Thyroid gland (tissue), 4 donors: ENCODE results near the gene INPP5F. TPM values are rescaled to one million over a fixed set of nuclear protein-coding genes. Genes with fewer than 3 reads are reported as not detected.

Experiments used
- DNase-seq, 2 donors: peaks; one replicate each; pipeline ENCODE4 v3.0.0-alpha.2; 2019
- H3K27ac ChIP-seq, 3 donors: fragments of 200-600 bp; sonication (generic); 1 replicate in 2 of 3; 2 replicates in 1 of 3; pipeline ENCODE4 v1.5.1; 2016 to 2019; ENCODE audit warnings: mild to moderate bottlenecking in 1 of 3, moderate library complexity in 1 of 3
- H3K27me3 ChIP-seq: fragments of 200-600 bp; sonication (generic); one replicate; pipeline ENCODE4 v1.5.1; 2019
- H3K36me3 ChIP-seq, 2 donors: fragments of 200-600 bp; sonication (generic); one replicate each; pipeline ENCODE4 v1.5.1; 2016 to 2019
- H3K4me1 ChIP-seq, 2 donors: fragments of 200-600 bp; sonication (generic); one replicate each; pipeline ENCODE4 v1.5.1; 2017 to 2019
- H3K4me3 ChIP-seq, 3 donors: fragments of 200-600 bp; sonication (generic); replicated peaks in 1 of 3; 1 replicate in 2 of 3; 2 replicates in 1 of 3; pipeline ENCODE4 v1.5.1; 2016; ENCODE audit warnings: mild to moderate bottlenecking in 1 of 3
- H3K9me3 ChIP-seq: fragments of 200-600 bp; sonication (generic); one replicate; pipeline ENCODE4 v1.5.1; 2017
- POLR2A ChIP-seq, 2 donors: fragments of 450-650 bp; IDR thresholded peaks; one replicate each; pipeline ENCODE4 v1.6.1; 2017; ENCODE audit warnings: antibody characterized with exemption in 2 of 2, mild to moderate bottlenecking in 2 of 2, moderate library complexity in 1 of 2
- WGBS, 2 donors: methylation state at CpG; one replicate each; pipeline ENCODE4 v1.1.5; 2017; 5-methylcytosine and 5-hydroxymethylcytosine counted together
- intact Hi-C: fragments of 100-400 bp; cut with DNase I; formaldehyde crosslinking; loops from one replicate; pipeline ENCODE4 v1.15.1; 2023
- total RNA-seq, 4 donors: library from RNA; depleted of rRNA; stranded (reverse); fragments of >200 nt; gene quantifications; one replicate each; pipeline ENCODE4 v1.2.3, GENCODE V29; 2016
- TF ChIP-seq, protein P1 (sequence below), 6 experiments: fragments of 200-600 bp in 3 of 6; fragments of 450-650 bp in 3 of 6; sonication (generic) in 3 of 6; IDR thresholded peaks; one replicate each; pipeline ENCODE4 v1.5.1; 2016 to 2019; ENCODE audit warnings: antibody characterized with exemption in 6 of 6, mild to moderate bottlenecking in 2 of 6, inconsistent platforms in 1 of 6, moderate library complexity in 1 of 6

INPP5F gene
- total RNA-seq, 4 donors from 2014 or later, result 12.6 to 14.9 (median 13.4) TPM

DNA sequence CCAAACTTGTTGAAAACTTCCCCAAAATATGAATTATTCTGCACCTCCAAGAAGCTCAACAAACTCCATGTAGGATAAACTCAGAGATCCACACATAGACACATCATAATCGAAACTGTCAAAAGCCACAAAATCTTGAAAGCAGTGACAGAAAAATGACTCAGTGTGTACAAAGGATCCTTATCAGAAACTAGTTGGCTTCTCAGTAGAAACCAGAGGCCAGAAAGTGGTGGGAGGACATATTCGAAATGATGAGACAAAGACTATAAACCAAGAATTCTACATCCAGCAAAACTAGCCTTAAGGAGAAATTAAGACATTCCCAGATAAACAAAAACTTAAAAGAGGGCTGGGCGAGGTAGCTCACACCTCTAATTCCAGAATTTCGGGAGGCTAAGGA, 108.3 kb downstream of the INPP5F start:
- intact Hi-C loops, result no loop called here
- no peaks in the 10 kb centered on the region for H3K4me1 ChIP-seq
- no peaks in the 10 kb centered on the region for H3K27me3 ChIP-seq
- WGBS, 2 donors, result 91 to 93% methylated on average over 4 of the region's 4 CpGs
- no peak overlapping the region for H3K4me3 ChIP-seq
- no peak for DNase-seq
- no peaks in the 10 kb centered on the region for H3K9me3 ChIP-seq
- peaks cover 56 to 74% of the 10 kb centered on the region in 2 donors for H3K36me3 ChIP-seq
- TF ChIP-seq POLR2A (IDR thresholded peaks at IDR 0.05), result no peak
- TF ChIP-seq, protein P1, sequence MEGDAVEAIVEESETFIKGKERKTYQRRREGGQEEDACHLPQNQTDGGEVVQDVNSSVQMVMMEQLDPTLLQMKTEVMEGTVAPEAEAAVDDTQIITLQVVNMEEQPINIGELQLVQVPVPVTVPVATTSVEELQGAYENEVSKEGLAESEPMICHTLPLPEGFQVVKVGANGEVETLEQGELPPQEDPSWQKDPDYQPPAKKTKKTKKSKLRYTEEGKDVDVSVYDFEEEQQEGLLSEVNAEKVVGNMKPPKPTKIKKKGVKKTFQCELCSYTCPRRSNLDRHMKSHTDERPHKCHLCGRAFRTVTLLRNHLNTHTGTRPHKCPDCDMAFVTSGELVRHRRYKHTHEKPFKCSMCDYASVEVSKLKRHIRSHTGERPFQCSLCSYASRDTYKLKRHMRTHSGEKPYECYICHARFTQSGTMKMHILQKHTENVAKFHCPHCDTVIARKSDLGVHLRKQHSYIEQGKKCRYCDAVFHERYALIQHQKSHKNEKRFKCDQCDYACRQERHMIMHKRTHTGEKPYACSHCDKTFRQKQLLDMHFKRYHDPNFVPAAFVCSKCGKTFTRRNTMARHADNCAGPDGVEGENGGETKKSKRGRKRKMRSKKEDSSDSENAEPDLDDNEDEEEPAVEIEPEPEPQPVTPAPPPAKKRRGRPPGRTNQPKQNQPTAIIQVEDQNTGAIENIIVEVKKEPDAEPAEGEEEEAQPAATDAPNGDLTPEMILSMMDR (IDR thresholded peaks at IDR 0.05), result no peak
- no peak overlapping the region for H3K27ac ChIP-seq

DNA sequence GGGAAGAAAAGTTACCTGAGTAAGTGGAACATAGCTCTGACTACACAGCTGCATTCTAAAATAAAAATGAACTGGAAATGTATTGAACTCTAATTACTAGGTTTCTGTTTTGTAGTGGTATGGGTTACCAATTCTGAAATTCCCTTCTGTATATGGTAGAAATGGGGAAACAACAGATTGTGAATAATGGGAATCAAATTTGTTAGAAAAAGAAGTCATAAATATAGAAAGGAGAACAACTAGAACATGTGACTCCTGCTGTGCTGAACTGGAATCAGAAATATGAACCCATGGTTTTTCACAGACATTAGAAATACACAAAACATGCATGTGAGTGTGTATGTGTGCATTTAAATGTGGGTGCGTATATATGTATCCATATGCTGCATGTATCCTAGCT, 119.8 kb downstream of the INPP5F start:
- intact Hi-C loops, result no loop called here
- Histone ChIP-seq H3K9me3 (no peaks in the 10 kb centered on the region), H3K4me3 (no peak overlapping the region), H3K36me3 (peaks cover 61 to 68% of the 10 kb centered on the region in 2 donors), H3K27ac (no peak overlapping the region), H3K27me3 (no peaks in the 10 kb centered on the region), H3K4me1 (no peaks in the 10 kb centered on the region)
- no peak for DNase-seq
- WGBS, 2 donors, result 94 to 97% methylated on average over 1 of the region's 1 CpG
- TF ChIP-seq, protein P1 (IDR thresholded peaks at IDR 0.05), result no peak
- no peak for TF ChIP-seq POLR2A (IDR thresholded peaks at IDR 0.05)

GRCh38 chr10:119849031-119849789, 123.4 kb downstream of the INPP5F start:
- Histone ChIP-seq H3K36me3 (peaks cover 34 to 48% of the 10 kb centered on the region in 2 donors), H3K9me3 (no peaks in the 10 kb centered on the region), H3K4me1 (no peaks in the 10 kb centered on the region), H3K27ac (no peak overlapping the region), H3K4me3 (no peak overlapping the region), H3K27me3 (no peaks in the 10 kb centered on the region)
- intact Hi-C loops, result no loop called here
- DNase-seq, result no peak
- TF ChIP-seq POLR2A (IDR thresholded peaks at IDR 0.05), result no peak
- TF ChIP-seq, protein P1 (IDR thresholded peaks at IDR 0.05), result no peak
- WGBS, 2 donors, result 83 to 89% methylated on average over 6 of the region's 6 CpGs

GRCh38 chr10:119849944-119850343, 124.1 kb downstream of the INPP5F start:
- DNase-seq, result no peak
- WGBS, 2 donors, result 91 to 97% methylated on average over 3 of the region's 3 CpGs
- H3K4me3 ChIP-seq, result no peak overlapping the region
- no peak overlapping the region for H3K27ac ChIP-seq
- TF ChIP-seq POLR2A (IDR thresholded peaks at IDR 0.05), result no peak
- TF ChIP-seq, protein P1 (IDR thresholded peaks at IDR 0.05), result no peak
- H3K27me3 ChIP-seq, result no peaks in the 10 kb centered on the region
- no peaks in the 10 kb centered on the region for H3K9me3 ChIP-seq
- peaks cover 27 to 45% of the 10 kb centered on the region in 2 donors for H3K36me3 ChIP-seq
- H3K4me1 ChIP-seq, result no peaks in the 10 kb centered on the region
- intact Hi-C loops, result no loop called here

- TF ChIP-seq POLR2A (IDR thresholded peaks at IDR 0.05), result no peak
- TF ChIP-seq, protein P1 (IDR thresholded peaks at IDR 0.05), result no peak
Observed at GRCh38 chr10:119852277-119852676, 126.4 kb downstream of the INPP5F start.

More at GRCh38 chr10:119852277-119852676, 126.4 kb downstream of the INPP5F start:
- intact Hi-C loops, result no loop called here
- H3K27me3 ChIP-seq, result no peaks in the 10 kb centered on the region
- 90 to 92% methylated on average over 6 of the region's 6 CpGs for WGBS, 2 donors
- no peaks in the 10 kb centered on the region for H3K4me1 ChIP-seq
- peaks cover 10 to 26% of the 10 kb centered on the region in 2 donors for H3K36me3 ChIP-seq
- no peaks in the 10 kb centered on the region for H3K9me3 ChIP-seq
- no peak overlapping the region for H3K4me3 ChIP-seq
- H3K27ac ChIP-seq, result no peak overlapping the region
- no peak for DNase-seq
